Fibroblast of the aortic adventitia (primary cell): ENCODE measurements around the gene MYCN. TPM values are rescaled to one million over a fixed set of nuclear protein-coding genes. Genes with fewer than 3 reads are reported as not detected.

Source experiments
- DNase-seq: peaks from one replicate; pipeline ENCODE4 v3.0.0-alpha.2; 2010; ENCODE audit warnings: low read depth
- H3K4me3 ChIP-seq: 2 replicates; pipeline ENCODE4 v1.5.1; 2011; ENCODE audit warnings: low read depth, mild to moderate bottlenecking, control low read depth, low read length, moderate library complexity
- CTCF ChIP-seq: IDR thresholded peaks from 2 replicates; pipeline ENCODE4 v1.5.1; 2011; ENCODE audit warnings: mild to moderate bottlenecking, low read length, control low read depth, inconsistent platforms; ENCODE audit not compliant: insufficient read depth
- total RNA-seq: library from RNA; depleted of rRNA; stranded (reverse); fragments of >200 nt; gene quantifications from 2 replicates; pipeline ENCODE4 v1.2.3, GENCODE V29; 2012; ENCODE audit warnings: low replicate concordance

The MYCN gene
- total RNA-seq, 1 donor, result not detected

- TF ChIP-seq CTCF, result no peak
Observed at GRCh38 chr2:15975676-15976075, 35.3 kb downstream of the MYCN start.

GRCh38 chr2:15976354-15976753 lies 36.0 kb downstream of the MYCN start:
- H3K4me3 ChIP-seq, result no peak overlapping the region
- no peak for TF ChIP-seq CTCF
- no peak for DNase-seq

More at GRCh38 chr2:15975676-15976075, 35.3 kb downstream of the MYCN start:
- no peak for DNase-seq
- H3K4me3 ChIP-seq, result no peak overlapping the region

GRCh38 chr2:15979051-15979758 lies 38.9 kb downstream of the MYCN start:
- H3K4me3 ChIP-seq, result no peak overlapping the region
- no peak for DNase-seq
- TF ChIP-seq CTCF, result no peak

DNA sequence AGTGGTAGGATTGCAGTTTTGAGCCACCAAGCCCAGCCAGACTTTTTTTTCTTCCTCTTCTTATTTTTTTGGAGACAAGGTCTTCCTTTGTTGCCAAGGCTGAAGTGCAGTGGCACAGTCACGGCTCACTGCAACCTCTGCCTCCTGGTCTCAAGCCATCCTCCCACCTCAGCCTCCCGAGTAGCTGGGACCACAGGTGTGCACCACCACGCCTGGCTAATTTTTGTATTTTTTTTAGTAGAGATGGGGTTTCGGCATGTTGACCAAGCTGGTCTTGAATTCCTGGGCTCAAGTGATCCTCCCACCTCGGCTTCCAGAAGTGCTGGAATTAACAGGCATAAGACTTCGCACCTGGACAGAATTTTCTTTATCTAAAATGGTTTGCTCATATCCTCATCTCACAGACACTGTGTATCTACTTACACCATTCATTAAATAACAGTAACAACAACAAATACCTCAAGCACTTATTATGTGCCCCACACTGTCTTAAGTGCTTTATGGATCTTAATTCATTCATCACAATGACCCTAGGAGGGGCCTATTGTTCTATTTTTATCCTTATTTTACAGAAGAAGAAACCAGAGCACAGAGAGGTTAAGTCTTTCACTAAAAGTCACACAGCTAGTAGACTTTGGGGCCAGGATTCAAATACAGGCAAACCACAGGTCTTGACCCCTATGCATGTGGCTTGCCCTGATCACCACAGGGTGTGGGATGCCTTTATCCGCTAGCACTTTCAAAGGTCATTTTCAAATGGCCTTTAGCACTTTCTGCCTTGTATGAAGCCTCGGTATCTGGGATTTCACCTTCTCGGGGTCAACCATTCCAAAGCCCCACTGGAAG lies 39.6 kb downstream of the MYCN start:
- no peak for DNase-seq
- H3K4me3 ChIP-seq, result no peak overlapping the region
- no peak for TF ChIP-seq CTCF

DNA sequence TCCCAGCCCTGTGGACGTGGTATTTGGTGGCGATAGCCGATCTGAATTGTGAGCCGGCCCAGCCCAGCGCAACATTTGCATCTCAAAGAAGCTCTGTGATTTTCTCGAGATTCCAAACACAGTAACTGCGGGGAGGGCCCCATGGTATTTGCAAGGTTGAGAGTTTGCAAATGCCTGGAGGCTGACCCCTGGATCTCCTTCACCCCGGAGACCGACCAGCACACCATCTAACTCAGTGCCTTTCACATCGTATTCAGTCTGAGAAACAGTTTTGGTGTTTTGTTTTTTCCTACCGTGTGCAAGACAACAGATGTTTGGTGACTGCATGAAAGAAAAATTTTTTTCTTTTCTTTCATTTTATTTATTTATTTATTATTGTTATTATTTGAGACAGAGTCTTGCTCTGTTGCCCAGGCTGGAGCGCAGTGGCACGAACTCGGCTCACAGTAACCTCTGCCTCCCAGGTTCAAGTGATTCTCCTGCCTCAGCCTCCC lies 40.3 kb downstream of the MYCN start:
- no peak for DNase-seq
- no peak overlapping the region for H3K4me3 ChIP-seq
- no peak for TF ChIP-seq CTCF

DNA sequence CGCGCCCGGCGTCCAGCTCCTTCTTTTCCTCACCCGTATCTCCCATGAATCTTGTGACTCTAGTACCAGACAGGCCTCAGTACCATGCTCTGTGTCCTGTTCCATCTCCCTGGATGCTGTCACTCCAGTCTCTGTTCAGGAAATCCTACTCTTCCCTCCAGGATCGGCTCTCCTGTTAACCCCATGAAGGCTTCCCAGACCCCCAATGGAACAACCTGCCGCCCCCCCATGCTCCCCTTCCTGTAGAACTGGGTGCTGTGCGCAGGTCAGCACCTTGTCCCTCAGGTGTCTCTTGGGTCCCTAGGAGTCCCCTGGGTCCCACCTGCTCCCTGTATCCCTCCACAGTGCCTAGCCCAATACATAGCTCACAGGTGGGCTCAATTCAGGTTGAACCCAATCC lies 41.3 kb downstream of the MYCN start:
- H3K4me3 ChIP-seq, result no peak overlapping the region
- DNase-seq, result no peak
- no peak for TF ChIP-seq CTCF
